ENCODE measurements around the gene TMSB10.
"Not testable (repeated sequence)": the region's sequence is repeated elsewhere in the genome, so short reads cannot be mapped to it uniquely, and the experiment has no call there.

The TMSB10 gene

DNA sequence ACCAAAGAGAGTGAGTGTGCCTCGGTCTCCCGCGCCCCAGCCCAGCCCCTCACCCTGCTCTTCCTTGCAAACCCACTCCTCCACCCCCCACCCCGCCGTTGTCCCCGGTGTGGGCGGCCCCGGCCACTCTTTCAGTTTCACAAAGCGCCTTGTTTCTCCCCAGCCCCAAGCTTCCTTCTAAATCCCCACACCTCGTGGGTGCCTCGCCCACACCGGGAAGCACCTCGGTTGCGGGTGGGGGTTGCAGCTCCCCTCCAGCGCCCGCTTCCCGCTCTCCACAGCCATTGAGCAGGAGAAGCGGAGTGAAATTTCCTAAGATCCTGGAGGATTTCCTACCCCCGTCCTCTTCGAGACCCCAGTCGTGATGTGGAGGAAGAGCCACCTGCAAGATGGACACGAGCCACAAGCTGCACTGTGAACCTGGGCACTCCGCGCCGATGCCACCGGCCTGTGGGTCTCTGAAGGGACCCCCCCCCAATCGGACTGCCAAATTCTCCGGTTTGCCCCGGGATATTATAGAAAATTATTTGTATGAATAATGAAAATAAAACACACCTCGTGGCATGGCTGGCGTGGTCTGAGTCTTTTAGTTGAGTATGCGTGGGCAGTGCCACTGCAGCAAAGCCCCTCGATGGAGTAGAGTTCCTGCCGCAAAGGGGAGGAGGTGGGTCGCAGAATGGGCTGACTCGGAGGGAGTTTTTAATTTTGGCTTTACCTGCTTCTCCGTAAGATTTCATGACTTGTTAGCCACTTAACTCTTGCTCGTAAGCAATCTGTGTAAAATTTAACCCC lies 848 bp downstream of the TMSB10 start:
- Histone ChIP-seq H3K4me1 (ENCODE audit: control insufficient read depth, insufficient read depth, low read length) (peaks cover 11% of the 10 kb centered on the region), H3K4me3 (ENCODE audit: low read depth, low read length) (peak overlapping the region; percentile 98), H3K27me3 (ENCODE audit: control insufficient read depth, insufficient read depth, low read length) (peaks cover 9% of the 10 kb centered on the region; the same call in 1 of the 2 replicates), H3K9ac (ENCODE audit: low read length) (peak overlapping the region; percentile 99), H3K36me3 (ENCODE audit: control insufficient read depth, insufficient read depth, low read length) (peaks cover 15% of the 10 kb centered on the region), H3K9me3 (ENCODE audit: control insufficient read depth, insufficient read depth, low read depth, low read length) (no peaks in the 10 kb centered on the region; the same call in 1 of the 2 replicates), H3K27ac (ENCODE audit: low read depth, low read length) (peak overlapping the region; percentile 92; the same call in 1 of the 2 replicates)

- peaks cover 11% of the 10 kb centered on the region for H3K4me1 ChIP-seq (ENCODE audit: control insufficient read depth, insufficient read depth, low read length)
- H3K36me3 ChIP-seq (ENCODE audit: control insufficient read depth, insufficient read depth, low read length) = peaks cover 15% of the 10 kb centered on the region
- H3K9me3 ChIP-seq (ENCODE audit: control insufficient read depth, insufficient read depth, low read depth, low read length) = peaks cover 2% of the 10 kb centered on the region; the same call in 1 of the 2 replicates
- H3K4me3 ChIP-seq (ENCODE audit: low read depth, low read length) = peak overlapping the region; percentile 98
- peak overlapping the region; percentile 92; the same call in 1 of the 2 replicates for H3K27ac ChIP-seq (ENCODE audit: low read depth, low read length)
- peak overlapping the region; percentile 99 for H3K9ac ChIP-seq (ENCODE audit: low read length)
- peaks cover 9% of the 10 kb centered on the region; the same call in 1 of the 2 replicates for H3K27me3 ChIP-seq (ENCODE audit: control insufficient read depth, insufficient read depth, low read length)
Measured at GRCh38 chr2:84906900-84907714, 1.7 kb downstream of the TMSB10 start.

GRCh38 chr2:84908948-84909713 lies 3.7 kb downstream of the TMSB10 start:
- no peak overlapping the region for H3K27ac ChIP-seq (ENCODE audit: low read depth, low read length)

GRCh38 chr2:84911135-84911678 lies 5.8 kb downstream of the TMSB10 start:
- peaks cover 7% of the 10 kb centered on the region for H3K4me1 ChIP-seq (ENCODE audit: control insufficient read depth, insufficient read depth, low read length)

More at GRCh38 chr2:84908948-84909713, 3.7 kb downstream of the TMSB10 start:
- H3K4me3 ChIP-seq (ENCODE audit: low read depth, low read length) = no peak overlapping the region
- no peak overlapping the region for H3K9ac ChIP-seq (ENCODE audit: low read length)
- H3K36me3 ChIP-seq (ENCODE audit: control insufficient read depth, insufficient read depth, low read length) = peaks cover 15% of the 10 kb centered on the region
- H3K9me3 ChIP-seq (ENCODE audit: control insufficient read depth, insufficient read depth, low read depth, low read length) = peaks cover 2% of the 10 kb centered on the region; the same call in 1 of the 2 replicates
- H3K4me1 ChIP-seq (ENCODE audit: control insufficient read depth, insufficient read depth, low read length) = peaks cover 11% of the 10 kb centered on the region
- H3K27me3 ChIP-seq (ENCODE audit: control insufficient read depth, insufficient read depth, low read length) = peaks cover 6% of the 10 kb centered on the region; the same call in 1 of the 2 replicates

GRCh38 chr2:84912984-84913383 lies 7.5 kb downstream of the TMSB10 start:
- Histone ChIP-seq H3K9me3 (ENCODE audit: control insufficient read depth, insufficient read depth, low read depth, low read length) (peaks cover 2% of the 10 kb centered on the region; the same call in 1 of the 2 replicates), H3K27me3 (ENCODE audit: control insufficient read depth, insufficient read depth, low read length) (no peaks in the 10 kb centered on the region), H3K27ac (ENCODE audit: low read depth, low read length) (no peak overlapping the region), H3K9ac (ENCODE audit: low read length) (no peak overlapping the region), H3K4me1 (ENCODE audit: control insufficient read depth, insufficient read depth, low read length) (no peaks in the 10 kb centered on the region), H3K4me3 (ENCODE audit: low read depth, low read length) (no peak overlapping the region), H3K36me3 (ENCODE audit: control insufficient read depth, insufficient read depth, low read length) (peaks cover 8% of the 10 kb centered on the region)

More at GRCh38 chr2:84911135-84911678, 5.8 kb downstream of the TMSB10 start:
- Histone ChIP-seq H3K36me3 (ENCODE audit: control insufficient read depth, insufficient read depth, low read length) (peaks cover 13% of the 10 kb centered on the region), H3K27ac (ENCODE audit: low read depth, low read length) (no peak overlapping the region), H3K9ac (ENCODE audit: low read length) (no peak overlapping the region), H3K27me3 (ENCODE audit: control insufficient read depth, insufficient read depth, low read length) (no peaks in the 10 kb centered on the region), H3K9me3 (ENCODE audit: control insufficient read depth, insufficient read depth, low read depth, low read length) (peaks cover 2% of the 10 kb centered on the region; the same call in 1 of the 2 replicates), H3K4me3 (ENCODE audit: low read depth, low read length) (no peak overlapping the region)

DNA sequence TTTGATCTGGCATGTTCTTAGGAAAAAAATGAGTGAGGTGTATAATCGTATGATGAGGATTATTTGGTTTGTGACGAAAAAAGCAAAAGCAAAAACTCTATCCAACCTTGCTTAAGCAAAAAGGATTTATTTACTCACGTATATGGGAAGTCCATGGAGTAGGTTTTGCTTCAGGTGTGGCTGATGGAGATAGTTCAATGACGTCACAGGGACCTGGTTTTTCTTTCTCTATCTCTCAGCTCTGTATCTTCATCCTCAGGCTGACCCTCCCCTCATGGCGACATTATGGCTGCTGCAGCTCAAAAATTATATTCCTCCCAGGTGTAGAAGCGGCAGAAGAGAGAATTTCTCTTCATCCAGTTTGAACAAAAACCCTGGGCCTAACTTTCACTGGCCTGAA lies 8.9 kb downstream of the TMSB10 start:
- Histone ChIP-seq H3K4me1 (ENCODE audit: control insufficient read depth, insufficient read depth, low read length) (no peaks in the 10 kb centered on the region), H3K27me3 (ENCODE audit: control insufficient read depth, insufficient read depth, low read length) (no peaks in the 10 kb centered on the region), H3K9ac (ENCODE audit: low read length) (no peak overlapping the region), H3K4me3 (ENCODE audit: low read depth, low read length) (no peak overlapping the region), H3K27ac (ENCODE audit: low read depth, low read length) (no peak overlapping the region), H3K36me3 (ENCODE audit: control insufficient read depth, insufficient read depth, low read length) (peaks cover 4% of the 10 kb centered on the region), H3K9me3 (ENCODE audit: control insufficient read depth, insufficient read depth, low read depth, low read length) (peaks cover 2% of the 10 kb centered on the region; the same call in 1 of the 2 replicates)

- H3K27ac ChIP-seq (ENCODE audit: low read depth, low read length); H3K4me1 ChIP-seq (ENCODE audit: control insufficient read depth, insufficient read depth, low read length); H3K36me3 ChIP-seq (ENCODE audit: control insufficient read depth, insufficient read depth, low read length); H3K9me3 ChIP-seq (ENCODE audit: control insufficient read depth, insufficient read depth, low read depth, low read length); H3K4me3 ChIP-seq (ENCODE audit: low read depth, low read length); H3K9ac ChIP-seq (ENCODE audit: low read length); H3K27me3 ChIP-seq (ENCODE audit: control insufficient read depth, insufficient read depth, low read length): not testable (repeated sequence)
Measured at GRCh38 chr2:84915675-84916074, 10.2 kb downstream of the TMSB10 start.

- H3K4me3 ChIP-seq (ENCODE audit: low read depth, low read length); H3K27ac ChIP-seq (ENCODE audit: low read depth, low read length); H3K4me1 ChIP-seq (ENCODE audit: control insufficient read depth, insufficient read depth, low read length); H3K9me3 ChIP-seq (ENCODE audit: control insufficient read depth, insufficient read depth, low read depth, low read length); H3K36me3 ChIP-seq (ENCODE audit: control insufficient read depth, insufficient read depth, low read length); H3K27me3 ChIP-seq (ENCODE audit: control insufficient read depth, insufficient read depth, low read length); H3K9ac ChIP-seq (ENCODE audit: low read length): not testable (repeated sequence)
Measured at GRCh38 chr2:84917821-84918220, 12.4 kb downstream of the TMSB10 start.

- no peak overlapping the region for H3K4me3 ChIP-seq (ENCODE audit: low read depth, low read length)
- H3K36me3 ChIP-seq (ENCODE audit: control insufficient read depth, insufficient read depth, low read length) = no peaks in the 10 kb centered on the region
- no peaks in the 10 kb centered on the region for H3K9me3 ChIP-seq (ENCODE audit: control insufficient read depth, insufficient read depth, low read depth, low read length)
- no peak overlapping the region for H3K27ac ChIP-seq (ENCODE audit: low read depth, low read length)
- no peak overlapping the region for H3K9ac ChIP-seq (ENCODE audit: low read length)
- H3K27me3 ChIP-seq (ENCODE audit: control insufficient read depth, insufficient read depth, low read length) = no peaks in the 10 kb centered on the region
- H3K4me1 ChIP-seq (ENCODE audit: control insufficient read depth, insufficient read depth, low read length) = peaks cover 8% of the 10 kb centered on the region; the same call in 1 of the 2 replicates
Measured at GRCh38 chr2:84918430-84918829, 13.0 kb downstream of the TMSB10 start.

DNA sequence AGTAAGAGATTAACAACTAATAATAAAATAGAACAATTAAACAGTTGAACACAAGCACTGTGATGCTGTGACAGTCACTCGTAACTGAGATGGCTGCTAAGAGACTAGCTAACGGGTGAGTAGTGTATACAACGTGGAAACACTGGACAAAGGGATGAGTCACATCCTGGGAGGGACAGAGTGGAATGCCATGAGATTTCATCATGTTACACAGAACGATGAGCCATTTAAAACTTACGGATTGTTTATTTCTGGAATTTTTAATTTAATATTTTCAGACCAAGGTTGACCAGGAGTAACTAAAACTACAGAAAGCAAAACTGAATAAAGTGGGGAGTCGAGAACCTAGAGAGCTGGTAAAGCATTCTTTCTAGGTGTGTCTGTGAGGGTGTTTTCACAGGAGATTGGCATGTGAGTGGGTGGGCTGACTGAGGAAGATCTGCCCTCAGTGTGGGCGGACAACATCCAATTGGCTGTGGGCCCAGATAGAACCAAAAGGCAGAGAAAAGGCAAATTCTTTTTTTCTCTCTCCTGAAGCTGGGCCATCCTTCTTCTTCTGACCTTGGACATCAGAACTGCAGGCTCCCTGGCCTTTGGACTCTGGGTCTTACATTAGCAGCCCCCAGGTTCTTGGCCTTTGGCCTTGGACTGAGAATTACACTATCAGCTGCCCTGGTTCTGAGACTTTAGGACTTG lies 14.6 kb downstream of the TMSB10 start:
- Histone ChIP-seq H3K27me3 (ENCODE audit: control insufficient read depth, insufficient read depth, low read length) (no peaks in the 10 kb centered on the region), H3K9ac (ENCODE audit: low read length) (no peak overlapping the region), H3K4me1 (ENCODE audit: control insufficient read depth, insufficient read depth, low read length) (peaks cover 12% of the 10 kb centered on the region; the same call in 1 of the 2 replicates), H3K27ac (ENCODE audit: low read depth, low read length) (peak overlapping the region; percentile 17; the same call in 1 of the 2 replicates), H3K36me3 (ENCODE audit: control insufficient read depth, insufficient read depth, low read length) (no peaks in the 10 kb centered on the region), H3K4me3 (ENCODE audit: low read depth, low read length) (no peak overlapping the region), H3K9me3 (ENCODE audit: control insufficient read depth, insufficient read depth, low read depth, low read length) (no peaks in the 10 kb centered on the region)
